Astrocyte of the hippocampus (primary cell): ENCODE data around the gene UBE3A.

Experiments used
- DNase-seq: peaks from one replicate; pipeline ENCODE4 v3.0.0; 2011; ENCODE audit warnings: low read depth, low spot score

The UBE3A gene

DNA sequence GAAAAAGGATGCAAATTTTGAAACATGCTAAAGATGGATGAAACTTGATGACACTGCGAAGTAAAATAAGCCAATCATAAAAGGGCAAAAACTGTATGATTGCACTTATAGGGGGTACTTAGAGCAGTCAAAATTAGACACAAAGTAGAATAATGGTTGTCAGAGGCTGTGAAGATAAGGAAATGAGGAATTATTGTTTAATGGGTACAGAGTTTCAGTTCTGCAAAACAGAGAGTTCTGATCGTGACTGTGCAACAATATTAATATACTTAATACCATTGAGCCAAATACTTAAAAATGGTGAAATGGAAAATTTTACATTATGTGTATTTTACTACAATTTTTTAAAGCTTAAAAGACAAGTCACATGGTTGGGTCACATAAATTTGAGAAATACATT is 35.1 kb downstream of the UBE3A start:
- no peak for DNase-seq

GRCh38 chr15:25402342-25402741 is 36.5 kb downstream of the UBE3A start:
- DNase-seq, result no peak

GRCh38 chr15:25401501-25401900 is 37.3 kb downstream of the UBE3A start:
- DNase-seq, result no peak

DNA sequence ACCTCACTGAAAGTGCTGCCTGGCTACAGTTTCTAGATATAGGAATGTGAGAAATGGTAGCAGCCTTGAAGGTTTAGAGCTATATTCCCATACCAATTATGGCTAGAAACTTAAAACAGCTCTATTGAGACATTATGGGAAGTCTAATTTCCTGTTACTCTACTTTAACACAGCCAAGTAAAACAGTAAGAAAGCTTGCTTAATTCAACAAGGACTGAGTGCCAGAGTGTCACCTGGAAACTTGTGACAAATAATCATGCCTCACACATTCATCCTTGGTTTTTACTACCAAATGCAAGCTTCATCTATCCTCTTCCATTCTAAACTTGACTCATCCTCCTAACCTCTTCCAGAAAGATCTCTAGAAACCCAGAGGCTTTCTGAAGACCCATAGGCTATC is 41.7 kb downstream of the UBE3A start:
- DNase-seq, result peak; percentile 10

GRCh38 chr15:25394898-25395297 is 43.9 kb downstream of the UBE3A start:
- DNase-seq, result no peak

- peak; percentile 13 for DNase-seq
Observed at GRCh38 chr15:25392806-25393205, 46.0 kb downstream of the UBE3A start.

- peak; percentile 26 for DNase-seq
Observed at GRCh38 chr15:25391971-25392721, 46.7 kb downstream of the UBE3A start.

DNA sequence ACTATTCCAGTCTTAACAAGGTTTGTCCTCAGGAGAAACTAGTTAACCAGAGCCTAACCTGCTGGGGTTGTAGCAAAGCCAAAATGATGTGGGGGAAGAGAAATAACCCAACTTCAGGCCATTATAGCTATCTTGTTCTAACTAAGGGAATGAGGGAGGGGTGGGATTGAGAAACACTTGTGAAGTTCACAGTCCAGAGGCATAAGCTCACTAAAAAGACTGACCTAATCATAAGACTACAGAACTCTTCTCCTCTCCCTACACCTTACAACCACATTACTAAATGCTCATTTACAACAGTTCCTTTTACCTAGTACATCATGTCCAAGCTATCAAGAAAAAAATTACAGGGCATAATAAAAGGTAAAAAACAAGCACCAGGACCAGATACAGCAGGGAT is 52.8 kb downstream of the UBE3A start:
- no peak for DNase-seq

GRCh38 chr15:25381579-25381978 is 57.2 kb downstream of the UBE3A start:
- no peak for DNase-seq

- DNase-seq, result no peak
Observed at GRCh38 chr15:25378501-25378901, 60.3 kb downstream of the UBE3A start.

- no peak for DNase-seq
Observed at GRCh38 chr15:25375557-25375956, 63.3 kb downstream of the UBE3A start.

DNA sequence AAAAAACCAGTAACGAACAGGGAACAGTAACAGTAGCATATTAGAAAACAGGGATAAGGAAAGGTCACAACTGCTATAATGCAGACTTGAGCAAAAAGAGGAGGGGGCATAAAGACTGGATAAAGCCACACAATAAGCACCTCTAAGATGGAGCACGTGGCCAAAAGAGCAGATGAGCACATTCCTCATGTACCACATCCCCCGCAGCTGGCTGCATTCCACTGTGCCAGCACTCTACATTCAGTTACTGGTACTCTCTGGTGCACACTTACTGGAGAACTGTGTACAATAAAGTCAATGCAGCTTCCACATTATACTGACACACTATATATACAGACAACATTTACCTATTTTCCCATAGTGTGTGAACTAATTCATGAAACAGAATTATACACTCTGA is 64.7 kb downstream of the UBE3A start:
- DNase-seq, result peak; percentile 9

DNA sequence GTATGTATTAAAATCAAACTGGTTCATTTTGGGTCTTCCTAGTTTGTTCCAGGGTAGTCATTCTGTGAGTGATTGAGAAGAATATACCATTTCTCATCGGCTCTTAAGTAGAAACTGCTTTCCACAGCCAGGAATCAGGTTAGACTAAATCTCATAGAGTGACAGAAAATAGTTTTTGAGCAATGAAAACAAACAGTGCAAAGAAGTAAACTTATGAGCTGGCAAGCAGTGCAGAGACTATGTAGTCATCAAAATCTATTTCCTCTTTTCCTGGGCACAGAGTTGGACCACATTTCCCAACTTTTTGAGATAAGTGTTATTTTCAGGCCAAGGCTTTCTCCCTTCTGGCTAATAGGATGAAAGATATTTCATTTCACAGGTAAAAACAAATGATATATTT is 66.5 kb downstream of the UBE3A start:
- peak; percentile 58 for DNase-seq

GRCh38 chr15:25368850-25369249 is 70.0 kb downstream of the UBE3A start:
- DNase-seq, result peak; percentile 47

DNA sequence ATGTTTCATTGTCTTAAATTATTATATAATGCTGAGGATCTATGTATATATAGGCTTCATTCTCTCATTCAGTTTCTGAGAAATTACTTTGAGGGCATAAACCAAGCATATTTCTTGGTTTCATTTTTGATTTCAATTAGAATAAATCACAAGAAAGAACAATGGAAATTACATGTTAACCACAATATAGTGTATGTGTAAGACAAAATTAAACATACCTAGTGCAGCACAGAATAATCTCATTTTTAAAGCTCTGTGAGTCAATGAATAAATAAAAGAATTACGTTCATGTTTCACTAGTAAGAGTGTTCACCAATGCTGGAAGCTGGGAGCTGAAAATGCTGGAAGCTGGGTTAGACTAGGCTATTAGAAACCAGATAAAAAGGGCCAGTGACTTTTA is 72.8 kb downstream of the UBE3A start:
- DNase-seq, result no peak

- DNase-seq, result peak; percentile 20
Observed at GRCh38 chr15:25362545-25362944, 76.3 kb downstream of the UBE3A start.

- no peak for DNase-seq
Observed at GRCh38 chr15:25347707-25348106, 91.1 kb downstream of the UBE3A start.

DNA sequence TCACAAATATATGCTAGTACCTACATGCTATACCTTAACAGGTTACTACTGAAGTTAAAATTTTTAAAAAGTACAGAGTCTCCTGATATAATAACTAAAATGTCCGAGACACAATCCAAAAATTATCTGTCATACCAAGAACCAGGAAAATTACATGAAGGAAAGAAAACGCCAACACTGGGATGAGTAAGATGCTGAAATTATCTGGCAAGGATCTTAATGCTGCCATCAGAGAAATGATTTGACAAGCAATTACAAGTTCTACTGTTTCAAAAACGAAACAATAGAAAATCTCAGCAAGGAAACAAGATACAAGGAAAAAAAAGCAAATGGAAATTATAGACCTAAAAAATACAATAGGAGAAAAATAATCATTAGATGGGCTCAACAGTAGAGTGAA is 92.5 kb downstream of the UBE3A start:
- DNase-seq, result no peak

GRCh38 chr15:25345943-25346342 is 92.9 kb downstream of the UBE3A start:
- DNase-seq, result peak; percentile 90

DNA sequence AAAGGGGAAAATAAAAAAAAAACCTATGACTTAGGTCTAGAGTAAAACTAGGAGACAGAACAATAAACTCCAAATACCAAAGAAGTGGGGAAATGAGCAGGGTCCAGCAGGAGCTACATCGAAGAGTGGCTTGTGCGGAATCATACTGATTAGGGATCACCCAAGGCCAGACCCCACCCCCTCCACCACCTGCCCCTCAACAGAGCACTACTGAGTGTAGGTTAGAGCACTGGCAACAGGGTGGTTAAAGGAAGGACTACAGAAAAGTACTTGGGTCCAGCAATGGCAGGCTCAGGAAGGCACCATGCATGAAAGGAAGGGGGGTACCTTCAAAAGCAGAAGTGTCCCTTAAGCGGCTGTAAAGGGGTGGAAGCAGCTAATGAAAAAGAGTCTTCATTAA is 96.2 kb downstream of the UBE3A start:
- no peak for DNase-seq

DNA sequence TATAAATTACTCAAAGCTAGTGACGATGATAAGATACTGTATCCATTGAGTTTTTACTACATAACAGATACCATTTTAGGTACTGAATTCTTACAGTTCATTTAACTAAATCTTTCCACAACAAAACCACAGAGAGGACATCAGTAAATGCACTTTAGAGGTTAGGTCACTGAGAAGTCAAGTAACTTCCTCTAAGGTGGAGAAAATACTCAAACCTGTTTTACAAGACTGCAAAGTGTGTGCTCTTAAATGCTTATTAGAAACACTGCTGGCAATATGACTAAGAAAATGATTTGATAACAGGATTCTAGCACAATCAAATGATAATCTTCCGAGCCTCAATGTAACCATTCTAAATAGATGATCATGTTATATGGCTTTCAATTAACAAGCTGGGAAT is 99.4 kb downstream of the UBE3A start:
- DNase-seq, result no peak

- no peak for DNase-seq
Observed at GRCh38 chr15:25335279-25335678, 103.5 kb downstream of the UBE3A start.

DNA sequence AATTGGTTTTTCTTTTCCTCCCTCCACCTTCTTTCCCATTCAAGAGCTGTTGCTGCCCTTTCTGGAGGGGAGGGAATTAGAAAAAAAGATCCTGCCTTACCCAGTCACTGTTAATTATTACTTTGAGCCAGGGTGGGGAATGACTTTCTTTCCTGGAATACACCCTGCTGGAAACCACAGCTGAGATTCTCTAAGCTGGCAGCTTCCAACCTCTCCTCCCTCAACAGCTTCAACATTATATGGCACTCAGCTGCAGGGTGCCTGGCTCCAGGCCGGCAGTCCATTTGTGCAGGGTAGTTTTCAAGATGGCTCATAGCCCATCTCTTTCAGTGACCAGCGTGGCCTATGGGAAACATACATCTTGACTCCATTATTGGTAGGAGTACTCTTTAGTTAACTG is 105.8 kb downstream of the UBE3A start:
- peak; percentile 23 for DNase-seq

DNA sequence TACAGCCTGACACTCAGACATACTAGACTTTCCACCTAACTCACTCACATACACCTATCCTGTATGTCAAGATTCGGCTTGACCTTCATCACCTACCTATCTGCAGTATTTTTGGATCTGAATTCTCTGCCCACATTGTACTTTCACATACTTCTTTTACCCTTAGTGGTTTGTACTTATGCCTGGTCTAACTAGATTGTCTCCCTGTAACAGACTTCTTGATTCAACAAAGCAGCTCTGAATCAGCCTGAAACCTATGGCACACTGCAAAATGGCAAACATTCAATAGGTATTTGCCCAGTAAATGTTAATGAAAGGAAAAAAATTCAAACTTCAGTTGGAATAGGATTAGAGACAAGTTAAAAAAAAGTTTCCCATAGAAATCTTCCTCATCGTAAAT is 106.5 kb downstream of the UBE3A start:
- no peak for DNase-seq
